Hematopoietic multipotent progenitor cell treated with erythropoietin and hydrocortisone succinate and interleukin-3 and kit ligand, for 17 days (in vitro differentiated cells): ENCODE data around the gene PRKAG3.
"Not testable (repeated sequence)": the region's sequence is repeated elsewhere in the genome, so short reads cannot be mapped to it uniquely, and the experiment has no call there.

Experiments
- DNase-seq: peaks from one replicate; pipeline ENCODE4 v3.0.0-alpha.2; 2015; ENCODE audit warnings: low spot score

The PRKAG3 gene

GRCh38 chr2:218781691-218782527, 49.7 kb downstream of the PRKAG3 start, which contains the start of gene CYP27A1:
TSS of gene CYP27A1 (plus strand) at chr2:218782147. CDS start at chr2:218782183, 36 bp downstream.
- no peak for DNase-seq

GRCh38 chr2:218780851-218781690, 50.5 kb downstream of the PRKAG3 start:
- no peak for DNase-seq

GRCh38 chr2:218780046-218780445, 51.6 kb downstream of the PRKAG3 start:
- no peak for DNase-seq

GRCh38 chr2:218777276-218777990, 54.2 kb downstream of the PRKAG3 start:
- DNase-seq: no peak

- DNase-seq: no peak
Observed at GRCh38 chr2:218776488-218776887, 55.1 kb downstream of the PRKAG3 start.

GRCh38 chr2:218773881-218774280, 57.7 kb downstream of the PRKAG3 start:
- no peak for DNase-seq

GRCh38 chr2:218772759-218773158, 58.8 kb downstream of the PRKAG3 start:
- DNase-seq: not testable (repeated sequence)
